ENCODE results near the gene TMEM238.
"Not testable (repeated sequence)": the region's sequence is repeated elsewhere in the genome, so short reads cannot be mapped to it uniquely, and the experiment has no call there.

The TMEM238 gene, protein sequence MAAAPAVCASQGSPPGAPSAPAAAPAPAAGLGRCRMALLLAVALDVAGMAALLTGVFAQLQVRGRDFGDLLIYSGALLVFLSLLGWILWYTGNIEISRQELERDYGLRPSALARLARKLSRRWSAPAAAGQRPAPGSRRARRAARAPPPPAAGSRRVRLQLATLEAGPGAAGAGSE

DNA sequence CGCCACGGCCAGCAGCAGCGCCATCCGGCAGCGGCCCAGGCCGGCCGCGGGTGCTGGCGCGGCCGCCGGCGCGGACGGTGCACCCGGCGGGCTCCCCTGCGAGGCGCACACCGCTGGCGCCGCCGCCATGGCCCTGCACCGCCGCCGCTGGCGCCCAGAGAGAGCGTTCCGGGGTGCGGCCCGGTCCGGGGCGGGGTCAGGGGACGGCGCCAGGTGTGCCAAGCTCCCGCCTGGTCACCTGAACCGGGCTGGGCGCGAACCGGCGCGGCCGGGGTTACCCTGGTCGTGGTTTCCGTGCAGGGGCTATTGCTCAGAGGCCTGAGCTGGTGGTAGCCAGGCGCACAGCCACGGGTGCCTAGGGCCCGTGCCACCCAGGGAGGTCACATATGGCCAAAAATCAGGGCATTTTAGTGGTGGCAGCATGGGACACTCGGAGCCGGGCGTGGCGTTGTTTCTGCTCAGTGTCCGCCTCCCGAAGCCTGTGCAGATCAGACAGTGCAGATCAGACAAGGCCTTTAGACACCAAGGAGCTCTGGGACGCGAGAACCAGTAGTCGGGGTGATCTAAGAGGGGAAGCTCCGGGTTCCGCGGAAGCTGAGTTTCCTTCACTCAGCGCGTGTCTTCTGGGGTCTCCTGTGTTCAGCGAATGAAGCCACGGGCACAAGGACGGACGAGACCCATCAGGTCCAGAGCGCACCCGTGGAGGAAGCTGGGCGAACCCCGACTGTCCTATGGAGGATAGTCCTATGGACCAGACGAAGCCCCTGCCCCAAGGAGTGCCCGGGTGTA lies at the start of gene TMEM238:
Gene TMEM238, minus strand, starts transcription at position 162 of the 789 bp plus-strand sequence. Its CDS starts 33 bp downstream, at position 129.
- DNase-seq = peak in 1 of 2 experiments; percentile 11

- no peak for DNase-seq
Measured at GRCh38 chr19:55433292-55433691, 49.2 kb upstream of the TMEM238 start.

GRCh38 chr19:55432241-55432959 lies 48.3 kb upstream of the TMEM238 start:
- DNase-seq = no peak

- DNase-seq = no peak
Measured at GRCh38 chr19:55431183-55431582, 47.1 kb upstream of the TMEM238 start.

GRCh38 chr19:55426042-55426441 lies 42.0 kb upstream of the TMEM238 start:
- no peak for DNase-seq

- DNase-seq = no peak
Measured at GRCh38 chr19:55424518-55424917, 40.4 kb upstream of the TMEM238 start.

DNA sequence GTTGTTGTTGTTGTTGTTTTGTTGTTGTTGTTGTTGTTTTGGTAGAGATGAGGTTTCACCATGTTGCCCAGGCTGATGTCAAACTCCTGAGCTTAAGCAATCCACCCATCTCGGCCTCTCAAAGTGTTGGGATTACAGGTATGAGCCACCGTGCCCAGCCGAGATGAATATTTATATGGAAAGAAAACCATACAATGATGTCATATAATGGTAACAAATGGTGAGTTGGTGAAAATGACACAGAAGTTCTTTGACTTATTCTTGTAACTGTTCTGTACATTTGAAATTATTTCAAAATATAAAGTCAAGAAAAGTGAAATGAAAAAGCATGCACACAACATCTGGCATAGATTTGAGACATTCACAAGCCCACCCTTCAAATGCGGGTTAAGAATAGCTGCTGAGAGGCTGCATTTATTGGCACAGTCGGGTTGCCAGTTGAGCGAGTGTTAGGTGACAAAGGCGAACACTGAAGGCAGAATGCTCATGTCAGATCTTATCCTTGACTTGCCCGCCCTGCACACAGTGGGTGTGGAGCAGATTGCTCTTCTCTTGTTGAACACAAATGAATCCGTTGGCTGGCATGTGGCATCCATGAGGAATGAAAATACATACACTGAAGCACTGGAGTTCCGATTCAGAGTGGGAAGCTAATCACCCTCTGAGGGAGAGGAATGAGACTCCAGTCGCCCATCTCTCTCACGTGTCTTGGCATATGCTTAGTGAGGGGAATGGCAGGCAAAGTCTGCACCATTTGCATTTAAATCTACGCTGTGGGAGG lies 39.3 kb upstream of the TMEM238 start:
- DNase-seq = no peak

- not testable (repeated sequence) for DNase-seq
Measured at GRCh38 chr19:55421281-55421680, 37.2 kb upstream of the TMEM238 start.

GRCh38 chr19:55419624-55420236 lies 35.6 kb upstream of the TMEM238 start:
- DNase-seq = no peak

DNA sequence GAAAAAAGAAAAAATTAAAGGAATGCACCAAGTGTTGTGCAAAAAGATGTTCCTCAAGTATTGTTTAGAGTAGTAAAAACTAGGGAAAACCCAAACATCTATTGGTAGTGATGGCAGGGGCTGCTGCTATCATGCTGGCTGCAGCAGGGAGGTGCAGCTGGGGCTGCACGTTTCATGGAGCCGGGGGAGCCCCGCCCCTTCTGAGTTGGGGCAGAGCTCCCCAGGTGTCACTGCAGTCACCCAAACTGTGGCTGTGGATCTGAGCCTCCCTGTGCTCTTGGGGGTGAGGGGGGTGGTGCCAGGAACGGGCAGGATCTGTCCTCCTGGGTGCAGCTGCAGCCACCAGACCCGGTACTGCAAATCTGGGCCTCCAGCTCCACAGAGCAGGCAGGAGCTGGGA lies 35.0 kb upstream of the TMEM238 start:
- no peak for DNase-seq

DNA sequence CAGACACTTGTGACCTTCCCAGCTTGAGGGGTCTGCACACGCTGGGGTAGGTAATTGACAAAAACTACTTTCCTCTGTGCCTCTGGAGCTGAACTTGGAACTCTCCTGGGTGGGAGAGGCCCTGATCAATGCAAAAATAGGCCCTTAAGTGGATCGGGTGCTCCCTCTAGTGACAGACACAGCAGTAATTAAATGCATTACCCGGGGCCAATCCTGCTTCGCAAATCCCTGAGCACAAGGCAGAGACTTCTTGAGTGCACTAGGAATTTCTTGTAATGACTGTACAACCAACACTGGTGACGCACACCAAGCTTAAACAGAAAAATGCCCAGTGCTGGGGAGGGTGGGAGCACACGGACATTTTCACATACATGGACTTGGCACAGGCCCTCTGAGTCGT lies 34.1 kb upstream of the TMEM238 start:
- peak; percentile 46 to 68 for DNase-seq

DNA sequence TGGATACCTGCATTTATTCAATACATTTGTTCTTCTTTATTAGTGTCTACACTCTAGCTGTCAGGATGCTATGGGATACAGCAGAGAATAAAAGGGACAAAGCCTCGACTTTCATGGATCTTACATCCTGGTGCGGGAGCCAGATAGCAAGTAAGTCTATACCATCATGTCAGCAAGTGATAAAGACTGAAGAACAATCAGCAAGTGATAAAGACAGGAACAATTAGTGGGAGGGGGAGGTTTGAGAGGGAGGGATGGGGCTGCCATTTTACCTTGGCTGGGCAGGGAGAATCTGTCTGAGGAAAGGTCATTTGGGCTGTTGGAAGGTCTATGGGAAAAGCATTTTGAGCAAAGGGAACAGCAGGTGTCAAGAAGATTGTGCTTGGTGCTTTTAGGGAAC lies 26.1 kb upstream of the TMEM238 start:
- DNase-seq = no peak

- DNase-seq = not testable (repeated sequence)
Measured at GRCh38 chr19:55409179-55409578, 25.1 kb upstream of the TMEM238 start.

DNA sequence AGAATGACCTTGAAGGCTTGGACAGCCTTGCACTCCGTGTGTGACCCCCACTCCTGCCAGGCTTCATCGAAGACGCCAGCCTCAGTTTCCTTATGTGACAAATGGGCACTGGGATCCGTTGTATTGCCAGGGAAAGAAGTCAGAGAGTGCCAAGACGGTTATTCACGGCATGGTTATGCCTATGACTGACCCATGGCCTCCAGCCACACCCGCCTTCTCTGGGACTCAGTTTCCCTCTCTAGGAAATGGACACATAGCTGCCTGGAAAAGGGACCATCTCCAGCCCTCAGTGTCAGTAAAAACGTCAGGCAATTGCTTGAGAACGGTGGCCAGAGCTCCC lies 24.4 kb upstream of the TMEM238 start:
- no peak for DNase-seq

GRCh38 chr19:55407800-55408532 lies 23.9 kb upstream of the TMEM238 start:
- peak; percentile 99 for DNase-seq

- not testable (repeated sequence) for DNase-seq
Measured at GRCh38 chr19:55407550-55407799, 23.4 kb upstream of the TMEM238 start, which contains the start of gene UBE2S. Gene UBE2S (minus strand): TSS chr19:55407788. CDS start chr19:55407589, 199 bp downstream.

DNA sequence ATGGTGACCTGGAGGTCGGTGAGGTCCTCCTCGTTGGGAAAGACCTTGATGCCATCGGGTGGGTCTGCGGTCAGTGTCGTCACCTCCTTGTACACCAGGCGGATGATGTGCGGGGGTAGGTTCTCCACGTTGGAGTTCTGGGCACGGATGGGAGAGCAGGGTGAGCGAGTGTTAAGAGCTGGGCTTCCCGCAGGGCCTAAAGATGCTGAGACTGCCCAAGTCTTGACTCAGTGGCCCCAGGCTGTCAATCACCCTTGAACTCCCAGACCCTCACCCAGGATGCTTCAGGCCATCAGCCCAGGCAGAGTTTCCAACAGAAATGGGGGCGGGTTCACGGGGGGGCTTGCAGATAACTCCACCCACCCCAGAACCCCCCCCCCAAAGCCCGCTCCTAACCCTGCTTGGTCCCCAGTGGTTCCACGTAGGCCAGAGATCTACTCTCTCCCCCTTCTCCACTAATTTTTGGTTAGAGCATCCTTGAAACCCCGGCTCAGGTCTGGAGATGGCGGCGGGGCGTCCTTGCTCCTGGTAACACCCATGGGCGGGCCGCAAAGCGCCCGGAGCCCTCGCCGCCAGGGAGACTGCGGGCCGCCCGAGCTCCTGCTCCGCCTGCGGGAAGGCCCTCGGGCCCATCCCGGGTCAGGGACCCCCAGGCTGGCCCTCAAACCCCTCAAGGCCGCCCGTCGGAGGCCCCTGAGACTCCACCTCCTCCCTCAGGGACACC lies 22.9 kb upstream of the TMEM238 start:
- DNase-seq = no peak

GRCh38 chr19:55406091-55406825 lies 22.2 kb upstream of the TMEM238 start:
- no peak for DNase-seq

GRCh38 chr19:55405638-55406037 lies 21.5 kb upstream of the TMEM238 start:
- DNase-seq = no peak

GRCh38 chr19:55402509-55402908 lies 18.4 kb upstream of the TMEM238 start:
- no peak for DNase-seq

GRCh38 chr19:55401390-55401789 lies 17.3 kb upstream of the TMEM238 start:
- DNase-seq = not testable (repeated sequence)

All from SHP77 (cell line).